Skin of body (tissue), 2 donors: ENCODE results near the gene ACCS. TPM values are rescaled to one million over a fixed set of nuclear protein-coding genes. Genes with fewer than 3 reads are reported as not detected.

ENCODE experiments used
- DNase-seq: peaks from one replicate; lab custom pipeline; 2025; lab: John Stamatoyannopoulos, UW
- total RNA-seq: library from RNA; depleted of rRNA; stranded (reverse); fragments of >200 nt; gene quantifications from one replicate; pipeline ENCODE4 v1.2.3, GENCODE V29; 2014

The ACCS gene
- total RNA-seq, 1 donor from 2014 or later: 30.5 TPM

- DNase-seq: no peak
Observed at GRCh38 chr11:44088871-44089270, 22.8 kb downstream of the ACCS start.

DNA sequence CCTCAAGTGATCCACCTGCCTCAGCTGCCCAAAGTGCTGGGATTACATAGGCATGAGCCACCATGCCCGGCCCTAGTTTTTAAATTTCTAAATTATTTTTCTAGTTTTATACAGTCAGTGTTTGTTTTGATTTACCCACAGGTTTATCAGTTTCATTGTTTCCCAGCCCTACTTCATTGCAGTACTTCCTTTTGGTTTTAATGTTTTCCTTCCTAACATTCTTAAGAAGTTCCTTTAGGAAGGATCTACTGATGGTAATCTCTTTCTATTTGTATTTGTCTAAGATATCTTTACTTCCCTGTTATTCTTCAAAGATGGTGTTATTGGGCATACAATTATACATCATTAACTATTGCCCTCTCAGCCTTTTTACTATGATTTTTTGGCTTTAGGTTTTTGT is 24.5 kb downstream of the ACCS start:
- no peak for DNase-seq

- peak; percentile 57 for DNase-seq
Observed at GRCh38 chr11:44094260-44094868, 28.3 kb downstream of the ACCS start.

GRCh38 chr11:44095506-44096359 is 29.7 kb downstream of the ACCS start, which contains the start of gene EXT2:
EXT2 (plus strand) TSS chr11:44095678; CDS start chr11:44107713, 12,035 bp downstream.
- peak; percentile 54 for DNase-seq

DNA sequence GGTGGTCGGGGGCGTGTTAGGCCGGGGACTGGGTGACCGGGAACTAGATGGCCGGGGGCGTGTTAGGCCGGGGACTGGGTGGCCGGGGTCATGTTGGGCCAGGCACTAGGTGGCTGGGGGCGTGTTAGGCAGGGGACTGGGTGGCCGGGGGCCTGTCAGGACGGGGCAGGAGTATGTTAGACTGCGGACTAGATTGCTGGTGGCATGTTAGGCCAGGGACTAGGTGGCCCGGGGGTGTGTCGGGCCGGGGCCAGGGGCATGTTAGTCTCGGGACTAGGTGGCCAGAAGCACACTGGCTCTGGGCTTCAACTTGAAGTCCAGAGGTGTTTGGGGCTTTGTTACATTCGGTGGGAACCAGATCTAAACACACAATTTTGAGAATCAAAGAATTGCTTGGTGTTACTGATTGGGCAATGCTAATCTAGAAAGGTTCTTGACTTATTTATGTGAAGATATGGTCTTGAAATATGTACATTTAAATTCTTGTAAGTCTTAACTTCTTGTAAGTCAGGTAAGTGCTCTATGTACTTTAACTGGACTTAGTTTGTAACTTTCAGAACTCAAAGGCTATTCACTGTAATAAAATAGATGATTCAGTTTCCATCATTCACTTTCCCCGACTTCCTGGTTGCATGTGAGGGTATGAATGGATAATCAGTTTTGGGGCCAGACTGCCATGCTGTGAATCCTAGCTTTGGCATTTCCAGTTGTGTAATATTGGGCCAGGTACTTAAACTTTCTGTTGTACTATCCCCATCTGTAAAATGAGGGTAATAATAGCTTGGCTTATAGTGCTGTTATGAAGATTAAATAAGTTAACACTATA is 30.5 kb downstream of the ACCS start:
- no peak for DNase-seq

GRCh38 chr11:44097821-44098220 is 31.8 kb downstream of the ACCS start:
- no peak for DNase-seq

GRCh38 chr11:44101098-44101497 is 35.0 kb downstream of the ACCS start:
- no peak for DNase-seq

- DNase-seq: no peak
Observed at GRCh38 chr11:44104481-44105294, 38.6 kb downstream of the ACCS start.

GRCh38 chr11:44108260-44108659 is 42.2 kb downstream of the ACCS start:
- no peak for DNase-seq

DNA sequence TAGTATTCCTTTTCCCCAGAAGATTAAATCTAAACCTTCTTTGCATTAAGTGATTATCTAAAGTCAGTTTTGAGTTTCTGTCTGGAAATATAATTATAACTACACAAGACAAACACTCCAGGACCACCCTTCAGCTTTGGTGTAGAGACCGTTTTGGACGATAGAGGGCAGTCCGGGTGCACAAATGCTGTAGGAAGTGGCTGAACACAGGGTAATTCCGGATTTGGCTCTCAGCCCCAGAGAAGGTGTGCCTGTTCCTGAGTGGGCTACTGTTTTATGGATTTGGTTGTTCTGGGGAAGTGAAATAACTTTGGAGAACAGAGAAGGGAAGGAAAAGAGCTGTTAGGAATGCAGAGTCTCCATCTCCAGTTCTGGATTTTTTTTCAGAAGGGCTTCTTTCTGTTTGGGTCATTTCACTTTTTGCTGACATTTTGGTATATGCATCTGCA is 44.2 kb downstream of the ACCS start:
- DNase-seq: no peak

DNA sequence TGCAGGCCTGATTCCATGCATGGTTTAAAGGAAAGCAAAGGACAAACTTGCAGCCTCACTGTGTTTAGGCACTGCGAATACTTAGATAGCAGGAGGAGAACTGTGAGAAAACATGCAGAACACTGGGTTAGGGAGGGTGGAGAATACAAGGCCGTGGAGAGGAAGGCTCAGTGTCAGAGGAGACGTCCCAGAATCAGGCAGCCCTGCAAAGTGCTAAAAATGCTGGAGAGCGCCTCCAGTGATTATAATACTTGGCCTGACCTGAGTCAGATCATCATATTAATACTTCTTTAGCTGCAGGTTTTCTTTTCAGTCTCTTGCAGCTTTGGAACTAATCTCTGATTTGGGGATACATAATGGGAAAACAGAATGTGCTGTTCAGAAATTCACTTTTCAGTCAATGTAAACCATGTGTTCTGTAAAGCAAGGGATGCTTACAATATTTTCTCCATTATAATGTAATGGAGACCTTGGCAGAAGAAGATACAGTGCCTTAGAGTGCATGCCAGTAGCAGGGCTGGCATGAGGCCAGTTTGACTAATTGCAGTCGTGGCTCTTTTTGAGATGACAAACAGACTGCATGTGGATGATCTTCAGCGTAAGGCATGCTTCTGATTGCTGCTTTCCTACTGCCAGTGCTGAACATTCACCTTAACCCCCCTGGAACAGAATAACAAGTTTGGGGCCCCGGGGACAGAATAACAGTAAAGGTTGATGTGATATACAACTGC is 46.2 kb downstream of the ACCS start:
- peak; percentile 72 for DNase-seq

GRCh38 chr11:44113018-44113417 is 46.9 kb downstream of the ACCS start:
- DNase-seq: no peak

DNA sequence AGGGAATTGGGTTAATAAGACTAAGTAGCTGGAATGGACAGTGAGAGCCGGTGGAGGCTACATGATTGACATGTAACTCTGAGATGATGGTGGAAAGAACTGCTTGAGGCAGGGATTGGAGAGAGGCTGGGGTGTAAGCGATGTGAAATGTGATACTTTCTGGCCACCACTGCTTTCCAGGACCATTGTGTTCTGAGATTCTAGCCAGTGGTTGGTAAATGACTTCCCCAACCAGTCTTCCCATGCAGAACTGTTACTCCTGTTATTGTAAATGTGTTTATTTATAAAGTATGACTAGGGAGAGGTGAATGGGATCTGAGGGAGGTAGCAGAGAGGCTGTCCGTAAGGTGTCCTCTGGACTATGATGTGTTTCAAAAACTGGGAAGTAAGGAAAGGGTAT is 47.5 kb downstream of the ACCS start:
- no peak for DNase-seq

DNA sequence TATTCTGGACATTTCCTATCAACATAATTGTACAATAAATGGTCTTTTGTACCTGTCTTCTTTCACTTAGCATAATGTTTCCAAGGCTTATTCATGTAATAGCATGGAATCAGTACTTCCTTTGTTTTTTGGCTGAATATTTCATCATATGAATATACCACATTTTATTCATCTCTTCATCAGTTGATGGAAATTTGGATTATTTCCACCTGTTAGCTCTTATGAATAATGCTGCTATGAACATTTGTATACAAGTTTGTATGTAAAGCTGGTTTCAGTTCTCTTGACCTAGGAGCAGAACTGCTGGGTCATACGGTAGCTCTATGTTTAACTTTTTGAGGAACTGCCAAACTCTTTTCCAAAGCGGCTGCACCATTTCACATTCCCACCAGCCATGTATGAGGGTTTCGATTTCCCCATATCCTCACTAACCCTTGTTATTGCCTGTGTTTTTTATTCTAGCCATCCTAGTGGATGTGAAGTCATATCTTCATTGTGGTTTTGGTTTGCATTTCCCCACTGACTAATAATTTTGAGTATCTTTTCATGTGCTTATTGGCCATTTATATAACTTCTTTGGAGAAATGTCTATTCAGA is 50.3 kb downstream of the ACCS start:
- no peak for DNase-seq

- no peak for DNase-seq
Observed at GRCh38 chr11:44120169-44120568, 54.1 kb downstream of the ACCS start.

- DNase-seq: no peak
Observed at GRCh38 chr11:44125598-44125997, 59.5 kb downstream of the ACCS start.

- no peak for DNase-seq
Observed at GRCh38 chr11:44126304-44126703, 60.2 kb downstream of the ACCS start.

GRCh38 chr11:44127130-44127529 is 61.1 kb downstream of the ACCS start:
- DNase-seq: no peak

- no peak for DNase-seq
Observed at GRCh38 chr11:44128729-44129128, 62.7 kb downstream of the ACCS start.

- no peak for DNase-seq
Observed at GRCh38 chr11:44130751-44131150, 64.7 kb downstream of the ACCS start.
